NCI-H748 (cell line): Measurements from ENCODE around the gene NFILZ.
A peak's percentile ranks its signal among the peaks of the same experiment; 100 is the strongest.

ENCODE experiments used
- DNase-seq: peaks from one replicate; lab custom pipeline; 2025; ENCODE audit not compliant: unreplicated experiment; lab: John Stamatoyannopoulos, UW

NFILZ gene

GRCh38 chr19:8641221-8641907 is 10.9 kb downstream of the NFILZ start:
- no peak for DNase-seq

GRCh38 chr19:8641908-8642547 is 11.6 kb downstream of the NFILZ start:
- peak; percentile 19 for DNase-seq

- DNase-seq = no peak
These were observed 12.1 kb downstream of the NFILZ start for GRCh38 chr19:8642561-8642960.

- no peak for DNase-seq
These were observed 13.6 kb downstream of the NFILZ start for GRCh38 chr19:8643860-8644653.

GRCh38 chr19:8648240-8648639 is 17.8 kb downstream of the NFILZ start:
- no peak for DNase-seq

GRCh38 chr19:8654591-8655339 is 24.3 kb downstream of the NFILZ start:
- peak; percentile 9 for DNase-seq

GRCh38 chr19:8655340-8655709 is 24.9 kb downstream of the NFILZ start:
- DNase-seq = no peak

- no peak for DNase-seq
These were observed 27.4 kb downstream of the NFILZ start for GRCh38 chr19:8657869-8658268.

- DNase-seq = no peak
These were observed 29.5 kb downstream of the NFILZ start for GRCh38 chr19:8659905-8660304.

GRCh38 chr19:8662263-8662662 is 31.8 kb downstream of the NFILZ start:
- no peak for DNase-seq

- DNase-seq = no peak
These were observed 33.7 kb downstream of the NFILZ start for GRCh38 chr19:8663920-8664670.

- DNase-seq = no peak
These were observed 34.2 kb downstream of the NFILZ start for GRCh38 chr19:8664671-8665057.

- no peak for DNase-seq
These were observed 35.2 kb downstream of the NFILZ start for GRCh38 chr19:8665468-8666213.

GRCh38 chr19:8666814-8667405 is 36.5 kb downstream of the NFILZ start:
- DNase-seq = no peak

GRCh38 chr19:8673276-8673891 is 43.0 kb downstream of the NFILZ start:
- no peak for DNase-seq

GRCh38 chr19:8675066-8675465 is 44.6 kb downstream of the NFILZ start:
- no peak for DNase-seq

- no peak for DNase-seq
These were observed 47.9 kb downstream of the NFILZ start for GRCh38 chr19:8678244-8678807.
